Measurements from ENCODE around the gene P2RY8.

The P2RY8 gene

DNA sequence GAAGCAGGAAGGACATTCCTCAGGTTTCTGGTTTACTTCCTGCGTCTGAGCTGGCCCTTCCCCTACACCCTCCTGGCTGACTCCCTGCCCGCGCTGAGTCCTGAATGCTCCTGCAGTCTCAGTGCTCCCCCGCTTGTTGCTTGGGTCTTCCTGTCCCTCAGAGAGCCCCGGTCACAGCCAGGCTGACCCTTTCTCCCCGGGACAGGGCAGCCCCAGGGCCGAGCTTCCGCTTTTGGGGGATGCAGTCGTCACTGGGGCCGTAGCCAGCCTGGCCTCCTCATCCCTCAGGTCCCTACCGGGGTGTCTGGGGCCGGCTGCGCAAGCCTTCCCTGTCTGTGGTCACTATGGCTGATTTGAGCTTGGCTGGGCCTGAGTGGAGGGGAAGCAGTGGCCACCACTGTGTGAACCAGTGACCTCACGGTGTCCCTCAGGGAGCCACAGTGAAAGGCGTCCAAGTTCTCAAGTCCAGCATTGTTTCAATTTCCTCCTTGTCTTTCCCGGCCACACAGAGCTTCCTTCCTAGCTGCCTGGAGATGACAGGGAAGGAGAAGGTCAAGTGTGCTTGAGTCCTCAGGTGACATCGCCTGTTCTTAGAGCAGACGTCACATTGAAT is 50.1 kb downstream of the P2RY8 start:
- TF ChIP-seq TCF12 (IDR thresholded peaks at IDR 0.05; ENCODE audit: low read depth) (no peak), NFIC (IDR thresholded peaks at IDR 0.05) (no peak), FOXM1 (IDR thresholded peaks at IDR 0.05; ENCODE audit: borderline replicate concordance, low read depth) (no peak), TAF1 (IDR thresholded peaks at IDR 0.05; ENCODE audit: low read depth) (no peak), REST (IDR thresholded peaks at IDR 0.05; ENCODE audit: low read depth) (no peak), CEBPB (IDR thresholded peaks at IDR 0.05) (no peak), TEAD4 (IDR thresholded peaks at IDR 0.05) (no peak), EGR1 (IDR thresholded peaks at IDR 0.05) (no peak), RAD21 (IDR thresholded peaks at IDR 0.05; ENCODE audit: low read depth) (no peak), CREB1 (IDR thresholded peaks at IDR 0.05; ENCODE audit: low read depth) (no peak), EP300 (IDR thresholded peaks at IDR 0.05; ENCODE audit: borderline replicate concordance) (no peak), ZBTB7A (IDR thresholded peaks at IDR 0.05; ENCODE audit: low read depth) (no peak), YY1 (IDR thresholded peaks at IDR 0.05; ENCODE audit: low read depth) (no peak)
- TF ChIP-seq, protein P1, sequence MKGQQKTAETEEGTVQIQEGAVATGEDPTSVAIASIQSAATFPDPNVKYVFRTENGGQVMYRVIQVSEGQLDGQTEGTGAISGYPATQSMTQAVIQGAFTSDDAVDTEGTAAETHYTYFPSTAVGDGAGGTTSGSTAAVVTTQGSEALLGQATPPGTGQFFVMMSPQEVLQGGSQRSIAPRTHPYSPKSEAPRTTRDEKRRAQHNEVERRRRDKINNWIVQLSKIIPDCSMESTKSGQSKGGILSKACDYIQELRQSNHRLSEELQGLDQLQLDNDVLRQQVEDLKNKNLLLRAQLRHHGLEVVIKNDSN (IDR thresholded peaks at IDR 0.05): no peak
- TF ChIP-seq, protein P2, sequence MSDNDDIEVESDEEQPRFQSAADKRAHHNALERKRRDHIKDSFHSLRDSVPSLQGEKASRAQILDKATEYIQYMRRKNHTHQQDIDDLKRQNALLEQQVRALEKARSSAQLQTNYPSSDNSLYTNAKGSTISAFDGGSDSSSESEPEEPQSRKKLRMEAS (IDR thresholded peaks at IDR 0.05): no peak

DNA sequence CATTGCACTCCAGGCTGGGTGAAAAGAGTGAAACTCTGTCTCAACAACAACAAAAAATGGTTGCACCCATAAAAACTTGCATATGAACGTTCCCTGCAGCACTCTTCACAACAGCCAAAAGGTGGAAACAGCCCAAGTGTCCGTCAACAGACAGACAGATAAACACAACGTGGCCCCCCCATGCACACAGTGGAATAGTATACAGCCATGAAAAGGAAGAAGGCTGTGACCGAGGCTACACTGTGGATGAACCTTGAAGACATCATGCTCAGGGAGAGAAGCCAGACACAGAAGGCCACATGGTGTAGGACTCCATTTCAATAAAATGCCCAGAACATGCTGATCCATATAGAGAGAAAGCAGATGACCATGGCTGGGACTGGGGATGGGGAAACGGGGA is 50.8 kb downstream of the P2RY8 start:
- TF ChIP-seq, protein P1 (IDR thresholded peaks at IDR 0.05): no peak
- TF ChIP-seq CEBPB (IDR thresholded peaks at IDR 0.05): no peak

- TF ChIP-seq EGR1 (IDR thresholded peaks at IDR 0.05) (no peak), TAF1 (IDR thresholded peaks at IDR 0.05; ENCODE audit: low read depth) (no peak), TEAD4 (IDR thresholded peaks at IDR 0.05) (no peak), ZBTB7A (IDR thresholded peaks at IDR 0.05; ENCODE audit: low read depth) (no peak), CEBPB (IDR thresholded peaks at IDR 0.05) (no peak), EP300 (IDR thresholded peaks at IDR 0.05; ENCODE audit: borderline replicate concordance) (no peak), CREB1 (IDR thresholded peaks at IDR 0.05; ENCODE audit: low read depth) (no peak), TCF12 (IDR thresholded peaks at IDR 0.05; ENCODE audit: low read depth) (no peak), REST (IDR thresholded peaks at IDR 0.05; ENCODE audit: low read depth) (no peak)
- TF ChIP-seq, protein P1 (IDR thresholded peaks at IDR 0.05): no peak
- TF ChIP-seq, protein P2 (IDR thresholded peaks at IDR 0.05): no peak
Measured at GRCh38 chrX:1485033-1485432, 52.0 kb downstream of the P2RY8 start.

DNA sequence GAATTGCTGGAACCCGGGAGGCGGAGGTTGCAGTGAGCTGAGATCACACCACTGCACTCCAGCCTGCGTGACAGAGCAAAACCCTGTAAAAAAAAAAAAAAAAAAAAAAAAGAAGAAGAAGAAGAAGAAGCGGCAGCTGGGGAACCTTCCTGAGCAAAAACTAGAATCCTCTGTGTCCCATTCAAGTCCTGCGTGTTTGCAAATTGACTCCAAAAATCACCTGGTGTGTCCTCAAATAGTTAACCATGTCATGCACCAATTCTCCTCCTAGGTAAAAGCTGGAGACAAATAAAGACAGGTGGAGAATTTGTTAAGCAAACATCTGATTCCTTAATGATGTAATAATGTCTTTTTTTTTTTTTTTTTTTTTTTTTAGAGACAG is 52.4 kb downstream of the P2RY8 start:
- TF ChIP-seq CEBPB (IDR thresholded peaks at IDR 0.05) (no peak), RAD21 (IDR thresholded peaks at IDR 0.05; ENCODE audit: low read depth) (no peak), CREB1 (IDR thresholded peaks at IDR 0.05; ENCODE audit: low read depth) (no peak), TEAD4 (IDR thresholded peaks at IDR 0.05) (no peak), YY1 (IDR thresholded peaks at IDR 0.05; ENCODE audit: low read depth) (no peak), NFIC (IDR thresholded peaks at IDR 0.05) (no peak), REST (IDR thresholded peaks at IDR 0.05; ENCODE audit: low read depth) (no peak), EP300 (IDR thresholded peaks at IDR 0.05; ENCODE audit: borderline replicate concordance) (no peak), TAF1 (IDR thresholded peaks at IDR 0.05; ENCODE audit: low read depth) (no peak), TCF12 (IDR thresholded peaks at IDR 0.05; ENCODE audit: low read depth) (no peak), FOXM1 (IDR thresholded peaks at IDR 0.05; ENCODE audit: borderline replicate concordance, low read depth) (no peak)
- TF ChIP-seq, protein P2 (IDR thresholded peaks at IDR 0.05): no peak
- TF ChIP-seq, protein P1 (IDR thresholded peaks at IDR 0.05): no peak

Measured in Ishikawa (cell line).